BLaER1 (cell line): ENCODE data around the gene PBX3.

ENCODE experiments used
- H3K27ac ChIP-seq: shearing (Covaris generic); formaldehyde crosslinking; 2 replicates; pipeline ENCODE4 v1.8.1; 2022
- H3K27me3 ChIP-seq: shearing (Covaris generic); formaldehyde crosslinking; 2 replicates; pipeline ENCODE4 v1.8.1; 2022
- H3K36me3 ChIP-seq: shearing (Covaris generic); formaldehyde crosslinking; 2 replicates; pipeline ENCODE4 v1.8.1; 2022
- H3K4me1 ChIP-seq: shearing (Covaris generic); formaldehyde crosslinking; 2 replicates; pipeline ENCODE4 v1.8.1; 2022
- H3K4me2 ChIP-seq: shearing (Covaris generic); formaldehyde crosslinking; 2 replicates; pipeline ENCODE4 v1.8.1; 2022
- H3K4me3 ChIP-seq: shearing (Covaris generic); formaldehyde crosslinking; 2 replicates; pipeline ENCODE4 v1.8.1; 2022
- H3K9ac ChIP-seq: shearing (Covaris generic); formaldehyde crosslinking; 2 replicates; pipeline ENCODE4 v1.8.1; 2022
- H3K9me3 ChIP-seq: shearing (Covaris generic); formaldehyde crosslinking; 2 replicates; pipeline ENCODE4 v1.8.1; 2022
- H4K20me1 ChIP-seq: shearing (Covaris generic); formaldehyde crosslinking; 2 replicates; pipeline ENCODE4 v1.8.1; 2022
- Cebpa-rat ChIP-seq: shearing (Covaris generic); IDR thresholded peaks from 2 replicates; pipeline ENCODE4 v1.8.1; 2022

Gene PBX3

DNA sequence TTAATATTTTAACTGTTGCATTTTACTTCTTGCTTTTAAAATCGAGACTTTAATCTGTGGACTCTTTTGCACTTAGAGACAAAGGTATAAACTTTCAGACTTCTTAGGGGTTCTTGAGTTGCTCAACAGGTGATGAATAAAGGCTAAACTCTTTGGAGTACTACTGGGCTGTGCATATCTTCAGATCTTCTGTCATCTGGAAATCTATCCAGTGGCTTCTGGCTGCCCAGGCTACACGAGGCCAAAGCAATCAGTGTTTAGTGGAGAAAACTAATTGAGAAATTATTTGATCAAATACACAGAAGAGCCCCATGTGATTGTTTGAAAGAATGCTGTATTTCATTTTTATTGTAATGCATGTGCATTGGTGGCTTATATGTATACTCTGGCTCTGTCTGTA lies 146.1 kb downstream of the PBX3 start:
- Histone ChIP-seq H3K9ac (no peak overlapping the region), H4K20me1 (peaks cover 83% of the 10 kb centered on the region), H3K4me1 (peaks cover 11% of the 10 kb centered on the region), H3K27me3 (peaks cover 43% of the 10 kb centered on the region), H3K4me3 (no peak overlapping the region), H3K36me3 (no peaks in the 10 kb centered on the region), H3K27ac (no peak overlapping the region), H3K4me2 (no peak overlapping the region), H3K9me3 (no peaks in the 10 kb centered on the region)
- TF ChIP-seq Cebpa-rat = no peak

DNA sequence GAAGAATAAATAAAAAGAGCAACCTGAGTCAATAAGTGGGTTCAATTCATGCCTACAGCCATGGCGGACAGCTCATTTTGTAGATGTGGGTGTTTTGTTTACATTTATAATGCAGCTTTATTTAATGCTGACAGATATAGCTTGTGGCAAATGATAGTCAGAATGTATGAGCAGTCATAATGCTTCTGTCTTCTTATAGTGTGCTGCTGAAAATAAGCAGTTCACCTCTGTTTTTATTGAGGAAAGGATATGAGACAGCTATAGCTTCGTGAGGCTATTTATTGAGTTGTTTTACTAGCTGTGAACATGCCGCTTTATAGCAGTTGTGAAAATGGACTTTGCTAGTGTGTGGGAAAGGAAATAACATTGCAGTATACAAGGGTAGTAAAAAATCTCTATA lies 147.4 kb downstream of the PBX3 start:
- no peak overlapping the region for H3K4me2 ChIP-seq
- no peak overlapping the region for H3K4me3 ChIP-seq
- no peak for TF ChIP-seq Cebpa-rat
- H3K36me3 ChIP-seq = no peaks in the 10 kb centered on the region
- peaks cover 71% of the 10 kb centered on the region for H4K20me1 ChIP-seq
- no peak overlapping the region for H3K9ac ChIP-seq
- H3K27ac ChIP-seq = no peak overlapping the region
- H3K27me3 ChIP-seq = peaks cover 30% of the 10 kb centered on the region
- no peaks in the 10 kb centered on the region for H3K9me3 ChIP-seq
- H3K4me1 ChIP-seq = peaks cover 4% of the 10 kb centered on the region

DNA sequence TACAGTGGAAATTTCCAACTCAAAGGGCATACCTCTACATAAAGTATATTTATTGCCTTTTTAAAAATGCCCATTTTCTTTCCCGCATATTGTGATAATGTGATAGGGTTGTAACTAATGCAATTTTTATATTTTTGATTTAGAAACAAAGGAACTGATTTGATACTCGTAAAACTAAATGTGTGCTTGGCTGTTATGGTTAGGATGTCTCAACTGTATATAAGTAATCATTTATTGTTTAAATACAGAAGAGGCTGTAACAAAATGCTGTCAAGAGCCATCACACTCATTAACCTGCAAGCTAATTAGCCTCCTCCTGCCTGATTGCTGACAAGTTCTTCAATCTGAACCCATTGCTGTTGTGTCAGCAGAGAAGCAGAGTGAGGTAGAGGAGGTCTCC lies 149.2 kb downstream of the PBX3 start:
- peaks cover 12% of the 10 kb centered on the region for H3K27me3 ChIP-seq
- H3K27ac ChIP-seq = no peak overlapping the region
- H3K36me3 ChIP-seq = no peaks in the 10 kb centered on the region
- H3K4me3 ChIP-seq = no peak overlapping the region
- no peak overlapping the region for H3K9ac ChIP-seq
- no peaks in the 10 kb centered on the region for H3K4me1 ChIP-seq
- H3K9me3 ChIP-seq = no peaks in the 10 kb centered on the region
- TF ChIP-seq Cebpa-rat = no peak
- no peak overlapping the region for H3K4me2 ChIP-seq
- H4K20me1 ChIP-seq = peaks cover 52% of the 10 kb centered on the region

DNA sequence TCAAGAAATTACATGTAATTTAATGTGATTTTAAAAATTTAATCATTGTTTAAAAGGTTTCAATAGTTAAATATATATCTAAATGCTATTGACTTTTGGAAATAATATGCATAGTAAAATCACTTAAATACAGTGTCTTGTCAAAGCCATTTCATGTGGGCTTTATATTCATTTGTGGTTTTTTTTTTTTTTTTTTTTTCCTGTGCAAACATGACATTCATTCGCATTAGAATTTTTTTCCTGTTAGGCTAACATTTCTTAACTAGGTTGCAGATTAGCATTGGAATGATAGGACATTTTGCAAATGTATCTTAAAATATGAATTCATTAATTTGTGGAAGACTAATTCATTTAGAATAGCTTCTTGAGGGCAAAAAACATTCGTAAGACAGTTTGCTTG lies 149.8 kb downstream of the PBX3 start:
- Histone ChIP-seq H3K27ac (no peak overlapping the region), H3K4me2 (no peak overlapping the region), H3K27me3 (peaks cover 6% of the 10 kb centered on the region), H3K9me3 (no peaks in the 10 kb centered on the region), H3K4me1 (no peaks in the 10 kb centered on the region), H3K9ac (no peak overlapping the region), H4K20me1 (peaks cover 47% of the 10 kb centered on the region), H3K36me3 (no peaks in the 10 kb centered on the region), H3K4me3 (no peak overlapping the region)
- TF ChIP-seq Cebpa-rat = no peak

DNA sequence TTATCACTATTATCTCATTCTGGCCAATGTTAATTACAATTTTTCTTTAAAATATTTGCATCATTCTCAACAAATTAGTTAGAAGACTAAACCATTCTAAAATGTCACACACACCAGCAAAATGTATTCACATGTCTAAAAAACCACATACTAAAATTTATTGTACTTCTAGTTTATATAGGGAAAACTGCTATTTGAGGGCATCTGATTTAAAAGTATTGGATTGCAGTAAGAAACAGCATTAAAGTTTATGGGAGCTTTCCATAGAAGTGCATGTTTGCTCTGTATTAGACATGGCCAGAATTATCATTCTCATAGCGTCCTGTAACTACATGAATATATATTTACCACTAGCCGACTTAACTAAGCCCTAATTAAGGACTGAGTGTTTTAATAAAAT lies 150.3 kb downstream of the PBX3 start:
- Histone ChIP-seq H3K27ac (no peak overlapping the region), H4K20me1 (peaks cover 42% of the 10 kb centered on the region), H3K36me3 (no peaks in the 10 kb centered on the region), H3K9ac (no peak overlapping the region), H3K4me2 (no peak overlapping the region), H3K4me3 (no peak overlapping the region), H3K9me3 (no peaks in the 10 kb centered on the region), H3K4me1 (no peaks in the 10 kb centered on the region), H3K27me3 (peaks cover 5% of the 10 kb centered on the region; the same call in 1 of the 2 replicates)
- TF ChIP-seq Cebpa-rat = no peak

DNA sequence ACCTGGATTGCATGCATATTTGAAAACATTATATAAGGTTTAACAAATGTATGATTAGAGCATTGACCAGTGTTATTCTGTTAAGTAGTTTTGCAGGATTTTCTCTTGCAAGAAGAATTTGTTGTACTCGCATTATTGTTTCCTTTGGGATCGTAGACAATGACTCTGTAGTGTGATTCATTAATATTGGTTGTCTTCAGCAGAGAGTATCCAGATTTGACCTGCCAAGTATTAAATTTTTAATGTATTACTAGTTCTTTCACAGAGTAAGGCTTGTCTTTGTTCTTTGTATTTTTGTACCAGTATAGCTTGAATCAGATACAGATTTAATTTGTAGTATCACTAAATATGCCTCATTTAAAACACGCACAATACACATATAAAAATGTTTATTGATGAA lies 155.0 kb downstream of the PBX3 start:
- Histone ChIP-seq H3K4me2 (no peak overlapping the region), H3K9me3 (no peaks in the 10 kb centered on the region), H3K27ac (no peak overlapping the region), H3K27me3 (no peaks in the 10 kb centered on the region), H3K4me3 (no peak overlapping the region), H3K36me3 (no peaks in the 10 kb centered on the region), H4K20me1 (no peaks in the 10 kb centered on the region; the same call in none of the 2 replicates), H3K4me1 (no peaks in the 10 kb centered on the region), H3K9ac (no peak overlapping the region)
- no peak for TF ChIP-seq Cebpa-rat

DNA sequence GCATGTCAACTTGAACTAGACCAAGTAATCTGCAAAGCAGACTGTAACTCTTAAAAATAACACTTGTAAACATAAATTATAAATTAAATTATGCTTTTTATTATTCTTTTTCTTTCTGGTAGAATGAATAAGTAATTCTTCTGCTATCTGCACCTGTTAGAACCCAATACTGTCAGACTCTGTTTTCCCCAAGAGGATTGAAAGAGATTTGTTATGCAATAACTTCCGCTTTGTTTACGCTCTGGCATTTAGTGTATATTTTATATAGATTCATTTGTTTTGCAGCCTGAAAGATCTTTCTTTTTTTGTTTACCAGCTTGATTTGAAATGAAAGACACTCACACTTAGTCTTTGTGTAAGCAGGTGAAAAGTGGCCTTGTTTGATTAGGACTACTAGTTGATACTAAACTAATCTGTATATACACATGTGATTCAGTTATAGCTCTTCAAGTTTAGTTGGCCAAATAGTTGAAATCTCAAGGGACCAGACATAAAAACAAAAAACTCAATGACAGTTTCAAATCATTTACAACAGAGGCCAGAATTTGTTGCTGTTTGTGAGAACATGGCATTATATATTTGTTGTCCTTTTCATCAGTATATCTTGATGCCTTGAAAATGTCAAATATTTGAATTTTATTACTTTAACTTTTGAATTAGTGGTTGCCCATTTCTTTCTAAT lies 155.8 kb downstream of the PBX3 start:
- Histone ChIP-seq H3K4me1 (no peaks in the 10 kb centered on the region), H3K4me3 (no peak overlapping the region), H3K9me3 (no peaks in the 10 kb centered on the region), H3K4me2 (no peak overlapping the region), H4K20me1 (no peaks in the 10 kb centered on the region; the same call in none of the 2 replicates), H3K27me3 (no peaks in the 10 kb centered on the region), H3K36me3 (no peaks in the 10 kb centered on the region), H3K9ac (no peak overlapping the region), H3K27ac (no peak overlapping the region)
- no peak for TF ChIP-seq Cebpa-rat

DNA sequence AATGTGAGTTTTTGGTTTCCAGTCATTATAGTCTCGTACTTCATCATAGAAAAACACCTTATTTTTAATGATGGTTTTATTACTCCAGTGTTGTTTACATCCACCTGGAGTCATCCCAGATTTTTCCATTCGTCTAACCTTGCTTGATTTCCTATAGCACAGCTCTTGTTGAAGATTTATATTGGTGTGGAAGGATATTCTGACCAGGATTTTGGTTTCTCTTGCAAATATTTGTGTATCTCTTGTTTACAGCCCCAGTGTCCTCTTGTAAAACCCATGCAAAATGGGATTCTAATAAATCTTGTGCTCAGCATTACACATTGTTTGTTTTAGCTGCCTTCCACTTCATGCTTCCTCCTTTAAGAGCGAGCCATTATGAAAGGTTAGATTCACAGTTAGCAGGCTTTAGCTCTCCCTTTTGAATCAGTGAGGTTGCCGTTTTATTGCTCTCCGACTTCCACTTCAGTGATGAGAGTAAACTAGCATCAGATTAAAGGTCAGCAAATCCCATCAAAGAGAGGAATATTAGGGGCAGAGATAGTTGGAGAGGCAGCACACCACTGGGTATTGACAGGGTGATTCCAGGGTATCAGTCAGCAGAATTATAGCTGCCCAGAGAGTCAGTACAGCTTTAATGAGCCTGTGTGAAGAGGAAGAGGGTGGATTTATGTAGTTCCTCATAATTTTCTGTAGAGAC lies 157.1 kb downstream of the PBX3 start:
- Histone ChIP-seq H3K9me3 (no peaks in the 10 kb centered on the region), H3K27me3 (no peaks in the 10 kb centered on the region), H3K4me3 (no peak overlapping the region), H3K4me1 (no peaks in the 10 kb centered on the region), H3K9ac (no peak overlapping the region), H3K4me2 (no peak overlapping the region), H4K20me1 (no peaks in the 10 kb centered on the region; the same call in none of the 2 replicates), H3K36me3 (no peaks in the 10 kb centered on the region), H3K27ac (no peak overlapping the region)
- TF ChIP-seq Cebpa-rat = no peak

DNA sequence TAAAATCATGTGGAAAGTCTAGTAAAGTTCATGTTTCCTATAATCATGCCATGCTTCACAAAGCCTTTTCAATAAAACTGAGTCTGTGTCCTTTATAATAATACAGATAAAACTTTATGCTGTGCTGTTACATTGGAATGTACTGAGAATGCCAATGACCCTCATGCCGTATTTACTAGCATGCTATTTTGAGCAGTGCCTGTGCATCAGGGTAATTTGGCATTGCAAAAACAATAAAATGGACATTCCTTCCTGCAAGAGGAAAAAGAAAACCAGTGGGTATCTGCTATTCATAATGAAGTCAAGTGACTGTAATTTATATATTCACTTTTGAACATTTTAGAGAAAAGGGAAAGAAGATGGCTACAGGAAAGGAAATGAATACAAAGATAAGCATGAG lies 159.0 kb downstream of the PBX3 start:
- no peak overlapping the region for H3K4me3 ChIP-seq
- H4K20me1 ChIP-seq = peaks cover 6% of the 10 kb centered on the region; the same call in 1 of the 2 replicates
- no peaks in the 10 kb centered on the region for H3K36me3 ChIP-seq
- H3K9me3 ChIP-seq = no peaks in the 10 kb centered on the region
- no peaks in the 10 kb centered on the region for H3K4me1 ChIP-seq
- no peak overlapping the region for H3K4me2 ChIP-seq
- TF ChIP-seq Cebpa-rat = no peak
- H3K27ac ChIP-seq = no peak overlapping the region
- H3K9ac ChIP-seq = no peak overlapping the region
- H3K27me3 ChIP-seq = no peaks in the 10 kb centered on the region

DNA sequence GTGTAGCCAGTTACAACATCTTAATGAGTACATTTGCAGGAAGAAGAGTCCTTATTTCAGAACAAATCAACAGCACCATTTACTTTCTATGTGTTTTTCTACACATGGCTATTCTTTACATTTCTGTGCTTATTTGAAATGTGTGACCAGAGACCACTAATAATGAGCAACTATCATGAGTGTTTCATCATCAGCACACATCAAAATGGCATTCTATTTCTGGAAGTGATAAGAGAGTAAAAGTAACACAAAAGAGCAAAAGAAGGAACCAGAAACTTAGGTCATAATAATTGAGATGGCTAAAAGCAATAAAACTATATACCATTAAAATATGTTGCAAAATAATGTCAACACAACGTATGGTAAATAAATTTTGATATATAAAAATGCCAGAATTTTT lies 159.7 kb downstream of the PBX3 start:
- TF ChIP-seq Cebpa-rat = no peak
- Histone ChIP-seq H3K9ac (no peak overlapping the region), H3K27ac (no peak overlapping the region), H3K4me2 (no peak overlapping the region), H4K20me1 (peaks cover 6% of the 10 kb centered on the region; the same call in 1 of the 2 replicates), H3K36me3 (no peaks in the 10 kb centered on the region), H3K4me1 (no peaks in the 10 kb centered on the region), H3K9me3 (no peaks in the 10 kb centered on the region), H3K27me3 (no peaks in the 10 kb centered on the region), H3K4me3 (no peak overlapping the region)
